ENCODE results near the gene REV3L.

The REV3L gene

GRCh38 chr6:111357705-111358104 is 125.3 kb downstream of the REV3L start:
- DNase-seq (ENCODE audit: low read depth in 1 of 2, low spot score in 1 of 2), result no peak
- H3K4me3 ChIP-seq (replicated peaks; ENCODE audit: insufficient read depth, low read length), result no peak overlapping the region
- H3K27ac ChIP-seq (replicated peaks), result no peak overlapping the region
- no peak for TF ChIP-seq CTCF (IDR thresholded peaks at IDR 0.05; ENCODE audit: insufficient read depth, low read length)
- H3K27me3 ChIP-seq (ENCODE audit: insufficient read depth, poor library complexity, severe bottlenecking), result no peaks in the 10 kb centered on the region

- TF ChIP-seq REST (IDR thresholded peaks at IDR 0.05; ENCODE audit: insufficient replicate concordance, low read depth), result no peak
- TF ChIP-seq POLR2AphosphoS5 (IDR thresholded peaks at IDR 0.05; ENCODE audit: low read depth), result no peak
- TF ChIP-seq SPI1 (IDR thresholded peaks at IDR 0.05; ENCODE audit: borderline replicate concordance, low read depth), result no peak
- TF ChIP-seq GABPA (IDR thresholded peaks at IDR 0.05; ENCODE audit: low read depth), result no peak
- TF ChIP-seq CTCF (IDR thresholded peaks at IDR 0.05; ENCODE audit: insufficient read depth, low read length), result no peak
- Histone ChIP-seq H3K4me3 (replicated peaks; ENCODE audit: insufficient read depth, low read length) (no peak overlapping the region), H3K27me3 (ENCODE audit: insufficient read depth, poor library complexity, severe bottlenecking) (no peaks in the 10 kb centered on the region), H3K27ac (replicated peaks) (no peak overlapping the region)
- DNase-seq (ENCODE audit: low read depth in 1 of 2, low spot score in 1 of 2), result no peak
Measured at GRCh38 chr6:111356551-111356950, 126.5 kb downstream of the REV3L start.

GRCh38 chr6:111354758-111355555 is 128.1 kb downstream of the REV3L start:
- TF ChIP-seq GABPA (IDR thresholded peaks at IDR 0.05; ENCODE audit: low read depth) (no peak), SPI1 (IDR thresholded peaks at IDR 0.05; ENCODE audit: borderline replicate concordance, low read depth) (0 out of 2 replicates have a peak, but pooled peaks have one; percentile 5)

GRCh38 chr6:111353912-111354462 is 129.0 kb downstream of the REV3L start:
- Histone ChIP-seq H3K4me3 (replicated peaks; ENCODE audit: insufficient read depth, low read length) (no peak overlapping the region), H3K27me3 (ENCODE audit: insufficient read depth, poor library complexity, severe bottlenecking) (no peaks in the 10 kb centered on the region), H3K27ac (replicated peaks) (peak overlapping the region; percentile 56)
- no peak for TF ChIP-seq POLR2AphosphoS5 (IDR thresholded peaks at IDR 0.05; ENCODE audit: low read depth)
- TF ChIP-seq GABPA (IDR thresholded peaks at IDR 0.05; ENCODE audit: low read depth), result no peak
- TF ChIP-seq REST (IDR thresholded peaks at IDR 0.05; ENCODE audit: insufficient replicate concordance, low read depth), result no peak
- TF ChIP-seq SPI1 (IDR thresholded peaks at IDR 0.05; ENCODE audit: borderline replicate concordance, low read depth), result no peak
- TF ChIP-seq CTCF (IDR thresholded peaks at IDR 0.05; ENCODE audit: insufficient read depth, low read length), result no peak
- DNase-seq (ENCODE audit: low read depth in 1 of 2, low spot score in 1 of 2), result no peak

More at GRCh38 chr6:111354758-111355555, 128.1 kb downstream of the REV3L start:
- peak overlapping the region; percentile 56 for H3K27ac ChIP-seq (replicated peaks)
- no peaks in the 10 kb centered on the region for H3K27me3 ChIP-seq (ENCODE audit: insufficient read depth, poor library complexity, severe bottlenecking)
- H3K4me3 ChIP-seq (replicated peaks; ENCODE audit: insufficient read depth, low read length), result no peak overlapping the region
- no peak for DNase-seq (ENCODE audit: low read depth in 1 of 2, low spot score in 1 of 2)

Data from HL-60 (cell line).